ENCODE measurements around the gene MSH2.
"Not testable (repeated sequence)": the region's sequence is repeated elsewhere in the genome, so short reads cannot be mapped to it uniquely, and the experiment has no call there.

The MSH2 gene

GRCh38 chr2:47402805-47403608 lies at the start of gene MSH2:
Gene MSH2, plus strand, starts transcription at chr2:47403156. Its CDS starts 36 bp downstream, at chr2:47403192.
- DNase-seq: peak; percentile 98

GRCh38 chr2:47354013-47354847 lies 48.7 kb upstream of the MSH2 start:
- DNase-seq: no peak

GRCh38 chr2:47354848-47355204 lies 48.1 kb upstream of the MSH2 start:
- DNase-seq: no peak

GRCh38 chr2:47357483-47357882 lies 45.5 kb upstream of the MSH2 start:
- DNase-seq: no peak

- DNase-seq: no peak
These were observed 43.5 kb upstream of the MSH2 start for GRCh38 chr2:47359375-47359868.

- DNase-seq: no peak
These were observed 42.7 kb upstream of the MSH2 start for GRCh38 chr2:47360283-47360682.

- no peak for DNase-seq
These were observed 42.0 kb upstream of the MSH2 start for GRCh38 chr2:47360927-47361326.

- DNase-seq: not testable (repeated sequence)
These were observed 41.3 kb upstream of the MSH2 start for GRCh38 chr2:47361505-47362229.

GRCh38 chr2:47373747-47374146 lies 29.2 kb upstream of the MSH2 start:
- DNase-seq: peak; percentile 58

GRCh38 chr2:47375307-47375706 lies 27.6 kb upstream of the MSH2 start:
- DNase-seq: no peak

GRCh38 chr2:47379384-47379783 lies 23.6 kb upstream of the MSH2 start:
- no peak for DNase-seq

GRCh38 chr2:47381408-47381807 lies 21.5 kb upstream of the MSH2 start:
- no peak for DNase-seq

GRCh38 chr2:47386551-47386950 lies 16.4 kb upstream of the MSH2 start:
- no peak for DNase-seq

- DNase-seq: no peak
These were observed 14.1 kb upstream of the MSH2 start for GRCh38 chr2:47388888-47389287.

GRCh38 chr2:47389692-47390091 lies 13.3 kb upstream of the MSH2 start:
- no peak for DNase-seq

- no peak for DNase-seq
These were observed 984 bp upstream of the MSH2 start for GRCh38 chr2:47401789-47402554.

- no peak for DNase-seq
These were observed 476 bp upstream of the MSH2 start for GRCh38 chr2:47402555-47402804.

- peak; percentile 39 for DNase-seq
These were observed 745 bp downstream of the MSH2 start for GRCh38 chr2:47403609-47404193.

GRCh38 chr2:47404356-47404755 lies 1.4 kb downstream of the MSH2 start:
- DNase-seq: peak; percentile 54

- DNase-seq: peak; percentile 7
These were observed 2.8 kb downstream of the MSH2 start for GRCh38 chr2:47405757-47406156.

GRCh38 chr2:47406649-47407330 lies 3.8 kb downstream of the MSH2 start:
- DNase-seq: not testable (repeated sequence)

- not testable (repeated sequence) for DNase-seq
These were observed 5.0 kb downstream of the MSH2 start for GRCh38 chr2:47407976-47408375.
